ENCODE measurements around the gene TAPBPL.
"Not testable (repeated sequence)": the region's sequence is repeated elsewhere in the genome, so short reads cannot be mapped to it uniquely, and the experiment has no call there.

TAPBPL gene

GRCh38 chr12:6493497-6494257, 41.8 kb downstream of the TAPBPL start, which contains the start of gene NCAPD2:
Gene NCAPD2, plus strand, starts transcription at chr12:6494102. Its CDS starts 997 bp downstream, at chr12:6495099.
- peak; percentile 96 for DNase-seq

GRCh38 chr12:6494258-6494743, 42.5 kb downstream of the TAPBPL start:
- peak; percentile 11 for DNase-seq

- DNase-seq = no peak
Measured at GRCh38 chr12:6494968-6495367, 43.1 kb downstream of the TAPBPL start.

GRCh38 chr12:6497291-6497690, 45.4 kb downstream of the TAPBPL start:
- DNase-seq = not testable (repeated sequence)

GRCh38 chr12:6500466-6500865, 48.6 kb downstream of the TAPBPL start:
- no peak for DNase-seq

GRCh38 chr12:6507102-6507998, 55.5 kb downstream of the TAPBPL start:
- DNase-seq = no peak

- DNase-seq = no peak
Measured at GRCh38 chr12:6508087-6508486, 56.2 kb downstream of the TAPBPL start.

Data from stimulated activated CD4-positive, alpha-beta T cell treated with anti-CD3 and anti-CD28 coated beads, Interleukin-4, amount 100 ng/mL, for 24 hours (primary cell).